Renal cortex interstitium (tissue), 15 donors: Measurements from ENCODE around the gene DDX11. TPM values are rescaled to one million over a fixed set of nuclear protein-coding genes. Genes with fewer than 3 reads are reported as not detected.
"Not testable (repeated sequence)": the region's sequence is repeated elsewhere in the genome, so short reads cannot be mapped to it uniquely, and the experiment has no call there.

Experiments used
- DNase-seq, 11 donors: peaks; one replicate each; pipeline ENCODE4 v3.0.0-alpha.2; 2013; ENCODE audit warnings: low read depth in 9 of 11, low spot score in 4 of 11; ENCODE audit errors: extremely low read depth in 1 of 11
- long read RNA-seq, 16 experiments: transcript quantifications; one replicate each; lab custom pipeline, GENCODE V29; 2026
- polyA plus RNA-seq, 3 donors: library from polyadenylated mRNA; unstranded; fragments of 120-200 nt; gene quantifications; one replicate each; pipeline ENCODE4 v1.2.1, GENCODE V29; 2013; ENCODE audit not compliant: insufficient read length in 3 of 3

The DDX11 gene
- polyA plus RNA-seq = 10 to 100 TPM; 44.1 to 76.4 (median 46.2) TPM
- long read RNA-seq, donor 1, partial matches to known transcripts = 0 of 2 reads
- long read RNA-seq, donor 1, other reads (novel, unspliced or antisense) = 0 of 2 reads
- long read RNA-seq, donor 2 = 0 reads
- long read RNA-seq, donor 3 = 0 reads
- long read RNA-seq, donor 4, partial matches to known transcripts = 0 of 3 reads
- long read RNA-seq, donor 4, other reads (novel, unspliced or antisense) = 0 of 3 reads
- long read RNA-seq, donor 5 = 0 reads
- long read RNA-seq, donor 6 = 0 reads
- long read RNA-seq, donor 7, partial matches to known transcripts = 0 of 1 reads
- long read RNA-seq, donor 7, other reads (novel, unspliced or antisense) = 0 of 1 reads
- long read RNA-seq, donor 8, partial matches to known transcripts = 0 of 2 reads
- long read RNA-seq, donor 8, other reads (novel, unspliced or antisense) = 0 of 2 reads
- long read RNA-seq, donor 9, partial matches to known transcripts = 0 of 1 reads
- long read RNA-seq, donor 9, other reads (novel, unspliced or antisense) = 0 of 1 reads
- long read RNA-seq, donor 10, partial matches to known transcripts = 0 of 1 reads
- long read RNA-seq, donor 10, other reads (novel, unspliced or antisense) = 0 of 1 reads
- long read RNA-seq, donor 11 = 0 reads
- long read RNA-seq, donor 12, partial matches to known transcripts = 0 of 4 reads
- long read RNA-seq, donor 12, other reads (novel, unspliced or antisense) = 0 of 4 reads
- long read RNA-seq, donor 13 = 0 reads
- long read RNA-seq, donor 14, partial matches to known transcripts = 0 of 1 reads
- long read RNA-seq, donor 14, other reads (novel, unspliced or antisense) = 0 of 1 reads
- long read RNA-seq, donor 15, partial matches to known transcripts = 0 of 2 reads
- long read RNA-seq, donor 15, other reads (novel, unspliced or antisense) = 0 of 2 reads
- long read RNA-seq, donor 16, partial matches to known transcripts = 0 of 1 reads
- long read RNA-seq, donor 16, other reads (novel, unspliced or antisense) = 0 of 1 reads

GRCh38 chr12:31073527-31074332 lies at the start of gene DDX11:
TSS of gene DDX11 (plus strand) at chr12:31073860. CDS start at chr12:31078394, 4,534 bp downstream.
- DNase-seq = peak; percentile 63 to 91 (median 77)

DNA sequence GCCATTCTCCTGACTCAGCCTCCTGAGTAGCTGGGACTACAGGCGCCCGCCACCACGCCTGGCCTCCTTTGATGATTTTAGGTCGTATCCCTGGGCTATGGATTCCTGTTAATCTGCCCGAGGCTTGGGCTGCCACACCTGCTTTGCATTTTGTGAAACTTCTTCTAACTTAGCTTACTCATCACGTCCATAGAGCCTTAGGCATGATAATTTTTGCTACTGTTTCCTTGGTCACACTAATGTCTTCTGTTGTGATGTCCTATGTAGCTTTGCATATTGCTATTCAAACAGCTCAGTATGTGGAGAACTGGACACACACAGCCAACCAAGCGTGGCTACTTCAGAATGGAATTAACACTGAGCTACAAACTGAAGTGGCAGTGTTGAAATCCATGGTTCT lies 47.5 kb upstream of the DDX11 start:
- DNase-seq = no peak

DNA sequence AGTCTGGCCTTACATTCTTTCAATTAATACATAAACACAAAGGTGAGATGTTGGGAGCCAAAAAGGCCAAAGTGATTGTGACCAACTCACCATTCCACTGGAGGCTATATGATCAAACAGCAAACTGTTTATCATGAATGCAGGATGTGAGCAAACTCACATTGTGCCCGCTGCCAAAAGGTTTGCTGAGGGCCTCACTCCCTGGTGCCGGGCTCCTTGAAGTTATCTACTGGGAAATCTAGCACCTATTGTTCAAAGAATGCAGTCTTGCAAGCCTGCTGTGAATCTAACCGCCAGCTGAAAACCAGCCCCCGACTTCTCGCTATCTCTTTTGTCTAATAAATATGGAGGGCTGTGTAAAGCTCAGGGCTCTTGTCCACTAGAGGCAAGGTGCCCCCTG lies 46.7 kb upstream of the DDX11 start:
- not testable (repeated sequence) for DNase-seq

DNA sequence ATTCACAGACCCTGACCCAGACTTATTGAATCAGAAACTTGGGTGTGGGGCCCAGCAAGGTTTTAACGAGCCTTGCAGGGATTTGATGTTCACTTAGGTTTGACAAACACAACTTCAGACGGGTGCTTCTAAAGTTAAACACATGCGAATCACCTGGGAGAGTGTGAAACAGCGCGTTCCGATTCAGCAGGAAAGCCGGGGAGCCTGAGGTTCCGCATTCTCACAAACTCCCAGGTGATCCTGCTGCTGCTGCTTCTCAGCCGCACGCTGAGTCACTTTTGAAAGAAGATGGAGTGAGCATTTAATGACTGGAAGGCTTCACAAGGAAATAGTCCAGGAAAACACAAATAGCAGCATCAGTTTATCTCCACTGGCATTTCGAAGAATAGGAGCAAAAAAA lies 44.2 kb upstream of the DDX11 start:
- no peak for DNase-seq

GRCh38 chr12:31029916-31030562 lies 43.6 kb upstream of the DDX11 start:
- DNase-seq = no peak

GRCh38 chr12:31031951-31032335 lies 41.7 kb upstream of the DDX11 start:
- no peak for DNase-seq

GRCh38 chr12:31033146-31033545 lies 40.5 kb upstream of the DDX11 start:
- DNase-seq = no peak

DNA sequence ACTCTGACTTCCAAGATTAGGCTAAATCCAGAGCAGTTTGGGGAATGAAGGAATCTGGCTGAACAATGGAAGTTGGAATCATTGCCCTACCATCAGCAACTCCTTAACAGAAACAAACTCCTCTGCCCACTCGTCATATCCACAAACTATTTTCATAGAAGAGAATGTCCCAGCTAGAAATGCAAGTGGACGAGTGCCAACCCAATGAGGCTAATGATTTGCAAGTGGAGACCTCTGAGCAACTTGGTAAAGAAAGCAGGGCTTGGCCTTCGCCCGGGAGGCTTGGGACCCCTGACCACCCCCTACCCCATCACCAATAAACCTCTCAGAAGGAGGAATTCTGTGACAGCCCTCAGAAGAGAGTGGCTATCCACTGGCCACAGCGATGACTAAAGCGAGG lies 40.0 kb upstream of the DDX11 start:
- no peak for DNase-seq

DNA sequence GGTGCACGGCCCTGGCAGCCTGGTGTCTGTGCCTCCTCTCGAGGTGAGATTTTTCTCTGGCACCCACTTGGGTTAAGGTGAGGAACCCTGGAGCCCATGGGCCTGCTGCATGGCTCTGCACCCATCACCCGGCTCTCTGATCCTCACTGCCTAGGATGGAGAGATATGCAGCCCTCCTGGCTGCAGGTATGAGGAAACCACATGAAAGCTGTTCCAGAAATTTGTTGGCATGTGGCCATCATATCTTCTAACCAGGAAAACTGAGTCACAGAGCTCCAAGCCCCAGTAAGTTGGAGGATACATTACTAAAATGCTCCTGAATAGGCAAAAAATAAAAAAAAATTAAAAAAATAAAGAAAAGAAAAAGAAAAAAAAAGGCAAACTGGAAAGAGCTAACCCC lies 39.3 kb upstream of the DDX11 start:
- DNase-seq = no peak

DNA sequence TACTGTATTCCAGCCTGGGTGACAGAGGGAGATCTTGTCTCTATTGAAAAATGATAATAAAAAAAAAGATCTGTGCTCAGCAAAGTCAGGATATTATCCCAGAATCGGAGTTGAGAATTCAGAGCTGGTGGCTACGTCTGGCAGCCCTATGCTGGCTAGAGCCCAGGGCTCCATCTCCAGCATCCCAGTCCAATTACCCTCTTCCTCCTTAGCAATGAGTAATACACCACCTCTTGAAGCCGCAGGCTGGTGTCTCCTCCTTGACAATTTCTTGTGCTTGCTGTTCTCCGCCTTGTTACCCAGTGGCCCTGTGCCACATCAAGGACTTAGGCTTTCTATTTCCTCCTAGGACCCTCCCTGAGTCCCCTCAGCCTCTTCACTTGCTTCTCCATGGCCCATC lies 38.4 kb upstream of the DDX11 start:
- no peak for DNase-seq

GRCh38 chr12:31035967-31036665 lies 37.5 kb upstream of the DDX11 start:
- DNase-seq = peak in 1 of 11 donors; percentile 9

DNA sequence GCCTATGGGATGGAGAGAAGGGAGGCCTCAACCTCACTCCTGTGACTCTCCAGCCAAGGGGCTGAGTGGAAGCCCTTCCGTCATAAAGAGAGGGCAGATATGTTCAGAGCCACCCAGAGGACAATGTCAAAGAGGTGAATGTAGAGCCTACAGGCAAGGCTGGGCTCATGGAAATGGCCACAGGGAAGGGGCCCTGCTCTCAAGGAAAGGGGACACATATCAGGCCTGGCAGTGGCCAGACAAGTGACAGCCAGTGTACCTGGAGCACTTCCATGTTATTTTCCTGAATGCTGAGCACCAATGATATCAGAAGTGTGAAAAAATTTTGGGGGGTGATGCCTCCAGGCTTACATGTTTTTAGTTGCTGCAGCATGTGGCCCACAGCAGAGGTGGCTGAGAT lies 36.6 kb upstream of the DDX11 start:
- DNase-seq = no peak

- no peak for DNase-seq
Measured at GRCh38 chr12:31037931-31038330, 35.7 kb upstream of the DDX11 start.

DNA sequence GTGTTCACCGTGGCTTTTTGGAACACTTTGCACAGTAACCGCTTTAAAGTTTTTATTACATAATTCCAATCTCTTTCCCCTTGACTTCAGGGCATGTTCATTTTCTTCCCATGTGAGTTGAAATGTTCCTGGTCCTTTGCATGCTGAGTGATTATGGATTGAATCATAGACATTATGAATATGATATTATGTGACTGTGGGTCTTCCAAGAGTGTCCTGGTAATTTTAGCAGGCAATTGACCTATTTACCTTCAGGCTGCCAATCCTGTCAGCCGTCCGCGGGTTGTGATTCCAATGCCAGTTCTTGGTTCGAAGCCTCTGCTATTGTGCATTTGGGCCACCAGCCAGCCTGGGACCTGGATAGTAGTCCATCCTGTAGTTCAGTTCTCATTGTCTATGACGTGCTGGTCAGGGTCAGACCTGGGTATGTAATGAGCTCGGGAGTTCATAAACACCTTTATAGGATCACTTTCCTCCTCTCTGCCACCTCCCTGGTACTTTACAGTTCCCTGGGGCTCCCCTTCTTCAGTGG lies 32.6 kb upstream of the DDX11 start:
- DNase-seq = no peak

DNA sequence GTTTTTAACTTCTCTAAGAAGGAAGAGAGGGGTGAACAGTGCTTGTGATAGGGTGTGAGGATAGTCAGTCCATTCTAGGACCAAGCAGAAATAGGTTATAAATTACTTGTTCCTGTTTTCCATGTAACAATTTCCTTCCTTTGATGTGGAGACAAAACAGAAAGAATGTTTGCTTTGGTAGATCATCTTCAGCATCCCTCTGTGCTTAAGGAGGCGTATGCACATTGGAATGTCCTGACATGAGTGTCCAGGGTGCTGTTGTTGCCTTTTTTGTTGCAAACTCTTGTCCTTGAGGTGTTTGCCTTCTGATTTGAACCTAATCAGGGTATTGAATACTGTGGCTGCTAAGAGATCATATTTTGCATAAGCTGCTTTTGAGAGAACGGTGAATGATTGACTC lies 23.5 kb upstream of the DDX11 start:
- not testable (repeated sequence) for DNase-seq

- DNase-seq = not testable (repeated sequence)
Measured at GRCh38 chr12:31050548-31050947, 23.1 kb upstream of the DDX11 start.

GRCh38 chr12:31051692-31052091 lies 22.0 kb upstream of the DDX11 start:
- DNase-seq = not testable (repeated sequence)

DNA sequence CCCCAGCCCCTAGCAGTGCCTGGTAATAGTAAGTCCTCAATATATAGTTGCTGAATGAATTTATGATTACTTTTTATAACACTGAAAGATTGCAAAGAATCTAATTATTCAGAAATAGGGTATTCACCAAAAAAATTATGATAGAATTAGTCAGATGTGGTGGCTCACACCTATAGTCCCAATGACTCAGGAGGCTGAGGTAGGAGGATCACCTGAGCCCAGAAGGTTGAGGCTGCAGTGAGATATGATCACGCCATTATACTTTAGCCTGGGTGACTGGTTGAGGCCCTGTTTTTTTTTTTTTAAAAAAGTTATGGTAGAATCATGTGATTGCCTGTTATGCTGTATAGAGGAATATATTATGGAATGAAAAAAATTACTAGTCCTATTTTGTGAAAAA lies 21.5 kb upstream of the DDX11 start:
- DNase-seq = not testable (repeated sequence)
